Gastrocnemius medialis (tissue), 4 donors: ENCODE data around the gene MLXIP.

ENCODE experiments used
- POLR2A ChIP-seq, 2 donors: fragments of 450-650 bp; IDR thresholded peaks; one replicate each; pipeline ENCODE4 v1.6.1; 2017; ENCODE audit warnings: antibody characterized with exemption in 2 of 2, mild to moderate bottlenecking in 2 of 2, moderate library complexity in 2 of 2
- TF ChIP-seq, protein P1 (sequence below), 5 experiments: fragments of 450-650 bp in 3 of 5; fragments of 200-600 bp in 2 of 5; sonication (generic) in 2 of 5; IDR thresholded peaks in 4 of 5; conservative IDR thresholded peaks in 1 of 5; 1 replicate in 4 of 5; 2 replicates in 1 of 5; pipeline ENCODE4 v1.5.1; 2016 to 2019; ENCODE audit warnings: antibody characterized with exemption in 5 of 5, mild to moderate bottlenecking in 3 of 5, moderate library complexity in 3 of 5

DNA sequence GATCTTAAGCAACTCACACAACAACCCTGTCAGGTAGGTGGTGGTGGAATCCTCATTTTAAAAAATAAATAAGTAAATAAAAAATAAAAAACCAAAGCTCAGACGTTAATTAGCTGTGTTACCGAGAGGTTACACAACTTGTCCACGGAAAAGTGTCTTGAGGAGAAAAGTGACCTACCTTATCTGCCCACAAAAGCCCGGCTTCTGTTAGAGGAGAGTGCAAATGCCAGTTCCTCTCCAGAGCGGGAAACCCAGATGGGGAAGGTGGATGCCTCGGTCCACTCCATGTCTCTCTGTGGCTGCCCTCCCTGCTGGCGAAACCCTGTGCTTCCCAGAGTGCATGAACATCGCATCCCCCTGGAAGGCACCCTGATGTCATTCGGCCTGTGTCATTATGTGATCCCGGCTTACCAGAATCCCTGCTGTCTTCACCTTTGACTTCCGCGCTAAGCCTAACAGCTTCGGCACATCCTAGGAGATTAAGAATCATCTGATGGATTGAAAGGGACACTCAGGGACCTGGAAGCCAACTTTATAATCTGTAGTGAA is 6.4 kb downstream of the MLXIP start:
- TF ChIP-seq, protein P1, sequence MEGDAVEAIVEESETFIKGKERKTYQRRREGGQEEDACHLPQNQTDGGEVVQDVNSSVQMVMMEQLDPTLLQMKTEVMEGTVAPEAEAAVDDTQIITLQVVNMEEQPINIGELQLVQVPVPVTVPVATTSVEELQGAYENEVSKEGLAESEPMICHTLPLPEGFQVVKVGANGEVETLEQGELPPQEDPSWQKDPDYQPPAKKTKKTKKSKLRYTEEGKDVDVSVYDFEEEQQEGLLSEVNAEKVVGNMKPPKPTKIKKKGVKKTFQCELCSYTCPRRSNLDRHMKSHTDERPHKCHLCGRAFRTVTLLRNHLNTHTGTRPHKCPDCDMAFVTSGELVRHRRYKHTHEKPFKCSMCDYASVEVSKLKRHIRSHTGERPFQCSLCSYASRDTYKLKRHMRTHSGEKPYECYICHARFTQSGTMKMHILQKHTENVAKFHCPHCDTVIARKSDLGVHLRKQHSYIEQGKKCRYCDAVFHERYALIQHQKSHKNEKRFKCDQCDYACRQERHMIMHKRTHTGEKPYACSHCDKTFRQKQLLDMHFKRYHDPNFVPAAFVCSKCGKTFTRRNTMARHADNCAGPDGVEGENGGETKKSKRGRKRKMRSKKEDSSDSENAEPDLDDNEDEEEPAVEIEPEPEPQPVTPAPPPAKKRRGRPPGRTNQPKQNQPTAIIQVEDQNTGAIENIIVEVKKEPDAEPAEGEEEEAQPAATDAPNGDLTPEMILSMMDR (IDR thresholded peaks at IDR 0.05 in 4 of 5, conservative IDR thresholded peaks at IDR 0.05 in 1 of 5), result no peak
- no peak for TF ChIP-seq POLR2A (IDR thresholded peaks at IDR 0.05)
